Brain microvascular endothelial cell (primary cell): ENCODE results near the gene RET.

Experiments used
- DNase-seq: peaks from one replicate; pipeline ENCODE4 v3.0.0-alpha.2; 2020
- H3K27ac ChIP-seq: fragments of 250-450 bp; sonication (Bioruptor Pico); 2 replicates; pipeline ENCODE4 v1.5.1; 2020; ENCODE audit warnings: mild to moderate bottlenecking, moderate library complexity
- H3K27me3 ChIP-seq: fragments of 250-450 bp; sonication (Bioruptor Pico); replicated peaks from 2 replicates; pipeline ENCODE4 v1.5.1; 2020; ENCODE audit warnings: mild to moderate bottlenecking
- H3K36me3 ChIP-seq: fragments of 250-450 bp; sonication (Bioruptor Pico); replicated peaks from 2 replicates; pipeline ENCODE4 v1.5.1; 2020; ENCODE audit warnings: mild to moderate bottlenecking
- H3K4me3 ChIP-seq: 2 replicates; pipeline ENCODE4 v1.5.1; 2011; ENCODE audit warnings: low read depth, mild to moderate bottlenecking, control low read depth, low read length, moderate library complexity
- CTCF ChIP-seq: IDR thresholded peaks from 2 replicates; pipeline ENCODE4 v1.5.1; 2011; ENCODE audit warnings: low read depth, mild to moderate bottlenecking, moderate library complexity, low read length, control low read depth, inconsistent platforms; ENCODE audit errors: missing control alignments
- in situ Hi-C: cut with HindIII; loops from 2 replicates; pipeline ENCODE4 v1.10.0; 2017; ENCODE audit warnings: low sequenced_read_pairs, low pct_ligation_motif_present

The RET gene

DNA sequence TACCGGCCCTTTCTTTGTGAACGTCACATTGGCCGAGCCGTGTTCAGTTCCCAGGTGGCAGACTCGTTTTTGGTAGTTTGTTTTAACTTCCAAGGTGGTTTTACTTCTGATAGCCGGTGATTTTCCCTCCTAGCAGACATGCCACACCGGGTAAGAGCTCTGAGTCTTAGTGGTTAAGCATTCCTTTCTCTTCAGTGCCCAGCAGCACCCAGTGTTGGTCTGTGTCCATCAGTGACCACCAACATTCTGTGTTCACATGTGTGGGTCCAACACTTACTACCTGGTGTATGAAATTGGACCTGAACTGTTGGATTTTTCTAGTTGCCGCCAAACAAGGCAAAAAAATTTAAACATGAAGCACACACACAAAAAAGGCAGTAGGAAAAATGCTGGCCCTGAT, 51.5 kb downstream of the RET start:
- TF ChIP-seq CTCF = no peak
- no peaks in the 10 kb centered on the region for H3K27me3 ChIP-seq
- in situ Hi-C loops = no loop called here

GRCh38 chr10:43128958-43129706, 52.3 kb downstream of the RET start:
- H3K4me3 ChIP-seq = no peak overlapping the region
- no peaks in the 10 kb centered on the region for H3K36me3 ChIP-seq
- TF ChIP-seq CTCF = peak; percentile 9
- H3K27ac ChIP-seq = peak overlapping the region; percentile 54
- DNase-seq = peak; percentile 92
- H3K27me3 ChIP-seq = no peaks in the 10 kb centered on the region
- in situ Hi-C loops = no loop called here

More for the DNA sequence above, 51.5 kb downstream of the RET start:
- no peak for DNase-seq
- Histone ChIP-seq H3K27ac (no peak overlapping the region), H3K4me3 (no peak overlapping the region), H3K36me3 (no peaks in the 10 kb centered on the region)

GRCh38 chr10:43130770-43131171, 53.9 kb downstream of the RET start:
- TF ChIP-seq CTCF = no peak
- DNase-seq = no peak
- Histone ChIP-seq H3K4me3 (no peak overlapping the region), H3K27ac (no peak overlapping the region), H3K36me3 (no peaks in the 10 kb centered on the region), H3K27me3 (no peaks in the 10 kb centered on the region)
- in situ Hi-C loops = no loop called here

GRCh38 chr10:43131256-43131655, 54.4 kb downstream of the RET start:
- no peaks in the 10 kb centered on the region for H3K36me3 ChIP-seq
- TF ChIP-seq CTCF = no peak
- H3K4me3 ChIP-seq = no peak overlapping the region
- in situ Hi-C loops = no loop called here
- H3K27me3 ChIP-seq = no peaks in the 10 kb centered on the region
- DNase-seq = no peak
- H3K27ac ChIP-seq = no peak overlapping the region

- Histone ChIP-seq H3K27ac (no peak overlapping the region), H3K36me3 (no peaks in the 10 kb centered on the region), H3K4me3 (no peak overlapping the region), H3K27me3 (no peaks in the 10 kb centered on the region)
- in situ Hi-C loops = no loop called here
- DNase-seq = no peak
- TF ChIP-seq CTCF = no peak
Observed at GRCh38 chr10:43131906-43132305, 55.0 kb downstream of the RET start.
